Stimulated activated CD4-positive, alpha-beta T cell treated with anti-CD3 and anti-CD28 coated beads, TNF-alpha, amount 100 ng/mL, for 24 hours (primary cell): ENCODE data around the gene IKZF5.

ENCODE experiments used
- DNase-seq, 3 experiments: peaks; one replicate each; pipeline ENCODE4 v3.0.0-alpha.2; 2020; ENCODE audit warnings: low read depth in 3 of 3

IKZF5 gene, protein sequence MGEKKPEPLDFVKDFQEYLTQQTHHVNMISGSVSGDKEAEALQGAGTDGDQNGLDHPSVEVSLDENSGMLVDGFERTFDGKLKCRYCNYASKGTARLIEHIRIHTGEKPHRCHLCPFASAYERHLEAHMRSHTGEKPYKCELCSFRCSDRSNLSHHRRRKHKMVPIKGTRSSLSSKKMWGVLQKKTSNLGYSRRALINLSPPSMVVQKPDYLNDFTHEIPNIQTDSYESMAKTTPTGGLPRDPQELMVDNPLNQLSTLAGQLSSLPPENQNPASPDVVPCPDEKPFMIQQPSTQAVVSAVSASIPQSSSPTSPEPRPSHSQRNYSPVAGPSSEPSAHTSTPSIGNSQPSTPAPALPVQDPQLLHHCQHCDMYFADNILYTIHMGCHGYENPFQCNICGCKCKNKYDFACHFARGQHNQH

DNA sequence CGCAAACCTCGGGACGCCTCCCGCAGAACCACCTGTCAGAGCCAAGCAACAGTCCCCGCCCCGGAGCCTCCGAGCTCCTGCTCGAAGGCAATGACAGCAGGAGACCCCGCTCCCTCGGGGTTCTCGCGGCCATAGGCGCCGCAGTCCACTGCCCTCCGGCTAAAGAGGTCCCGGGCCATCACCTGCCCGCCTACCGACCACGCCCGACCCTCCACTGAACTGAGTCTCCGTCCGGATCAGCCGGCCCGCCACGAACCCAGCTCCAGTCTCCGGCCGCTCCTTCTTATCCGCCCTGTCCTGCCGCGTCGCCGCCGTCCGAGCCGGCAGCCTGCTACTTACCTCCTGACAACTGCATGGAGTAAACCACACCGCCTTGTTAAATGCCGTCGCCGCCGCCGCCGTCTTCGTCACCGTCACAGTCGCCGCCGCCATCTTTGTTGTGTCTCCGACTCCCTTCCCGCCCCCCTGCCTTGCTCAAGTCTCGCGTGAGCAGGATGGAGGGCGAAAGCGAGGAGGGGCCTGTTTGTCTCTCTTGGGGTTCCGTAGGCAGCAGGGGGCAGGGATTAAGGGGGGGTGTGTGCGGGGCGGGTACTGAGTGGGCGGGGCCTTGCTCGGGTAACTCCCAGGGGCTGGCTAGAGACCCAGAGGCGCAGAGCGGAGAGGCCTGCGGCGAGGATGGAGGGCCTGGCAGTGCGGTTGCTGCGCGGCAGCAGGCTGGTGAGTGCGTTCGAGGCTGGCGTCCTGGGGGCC is at the start of gene IKZF5, which contains the start of gene ACADSB:
IKZF5 (minus strand) TSS at position 441 of the 750 bp plus-strand sequence. CDS start 10,170 bp downstream, outside the sequence.
ACADSB (plus strand) TSS at position 652 of the 750 bp plus-strand sequence; CDS start at position 676, 24 bp downstream.
- peak; percentile 90 to 93 (median 92) for DNase-seq

DNA sequence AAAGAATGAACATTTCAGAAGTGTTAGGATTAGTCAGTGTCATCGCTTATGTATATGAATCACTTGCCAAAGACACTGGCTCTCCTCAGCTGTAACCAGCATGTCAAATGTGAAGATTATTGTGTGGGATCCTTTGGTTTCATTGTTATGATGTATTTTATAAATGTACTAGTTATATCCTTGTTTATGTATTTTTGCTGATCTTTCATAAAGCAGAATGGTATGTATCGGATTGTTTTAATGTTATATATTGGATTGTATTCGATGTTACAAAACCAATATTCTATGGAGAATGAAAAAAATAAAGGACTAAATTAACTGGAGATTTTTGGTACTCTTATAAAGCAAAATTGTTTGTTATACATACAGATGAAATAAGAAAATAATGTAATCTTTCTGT is 49.4 kb upstream of the IKZF5 start:
- no peak for DNase-seq

DNA sequence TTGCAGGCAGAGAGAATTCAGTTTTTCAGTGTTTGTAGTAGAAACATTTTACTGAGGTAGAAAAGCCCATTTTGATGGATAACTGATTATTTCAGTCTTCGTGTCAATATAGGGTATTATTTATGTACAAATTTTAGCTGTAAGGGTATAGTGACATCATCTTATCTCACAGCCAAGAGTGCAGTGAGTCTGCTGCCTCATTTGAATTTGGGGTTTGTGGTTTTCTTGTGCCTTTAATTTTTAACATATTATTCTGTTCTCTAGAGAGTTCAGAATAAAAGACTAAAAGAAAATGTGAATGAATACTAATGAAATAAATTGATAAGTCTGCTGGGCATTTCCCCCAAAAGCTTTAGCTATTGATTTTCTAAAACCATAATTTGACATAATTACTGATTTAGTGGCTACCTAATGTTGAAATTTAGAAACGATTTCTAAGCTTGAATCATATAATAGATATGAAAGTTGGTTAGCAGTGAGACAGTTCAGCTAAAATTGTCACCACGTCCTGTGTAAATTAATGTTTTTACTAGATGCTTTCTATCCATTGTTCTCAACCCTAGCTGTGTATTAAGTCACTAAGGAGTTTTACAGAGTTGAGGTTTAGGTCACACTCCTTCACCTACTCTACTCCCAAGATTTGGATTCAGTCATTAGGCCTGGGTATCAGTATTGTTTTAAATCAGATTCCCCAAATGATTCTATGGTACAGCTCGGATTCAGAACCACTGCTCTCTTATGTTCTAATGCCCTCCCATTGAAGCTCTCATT is 37.6 kb upstream of the IKZF5 start:
- no peak for DNase-seq

DNA sequence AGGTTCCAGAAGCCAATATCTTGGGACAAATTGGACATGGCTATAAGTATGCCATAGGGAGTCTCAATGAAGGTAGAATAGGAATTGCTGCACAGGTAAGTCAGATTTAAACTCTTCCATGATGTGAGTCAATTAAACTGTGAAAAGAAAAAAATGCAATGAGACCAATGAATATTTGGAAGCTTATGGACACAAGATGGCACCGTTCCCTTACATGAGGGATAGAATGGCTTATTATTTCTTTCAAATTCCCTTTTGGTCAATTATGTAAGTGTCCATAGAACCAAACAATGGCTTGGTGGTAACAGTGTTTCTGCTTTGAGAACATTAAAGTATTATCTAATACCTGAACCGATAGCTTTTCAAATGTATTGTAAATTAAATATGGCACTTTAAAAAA is 35.8 kb upstream of the IKZF5 start:
- DNase-seq: no peak

DNA sequence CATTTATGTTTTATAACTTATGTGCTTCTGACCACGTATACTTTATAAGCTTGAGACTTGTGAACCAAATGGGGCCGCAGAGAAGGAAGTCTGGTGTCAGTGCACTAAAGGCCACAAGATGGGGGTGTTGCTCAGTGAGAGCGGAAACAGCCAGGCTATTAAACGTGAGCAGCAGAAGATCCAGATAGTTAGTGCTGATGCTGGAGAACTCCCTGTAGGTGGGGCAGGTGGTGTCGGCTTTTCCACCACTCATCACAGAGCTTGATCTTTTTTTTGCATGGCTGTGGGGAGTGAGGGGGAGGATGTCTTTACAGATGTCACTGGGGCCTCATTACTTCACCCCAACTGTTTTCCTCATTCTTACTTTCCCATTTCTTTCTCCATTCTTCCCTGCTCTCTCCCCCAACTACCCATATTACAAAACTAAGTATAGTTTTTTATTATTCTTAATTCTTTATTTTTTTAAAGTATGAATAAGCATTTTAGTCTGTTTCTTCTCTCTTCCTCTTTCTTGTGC is 34.9 kb upstream of the IKZF5 start:
- peak; percentile 2 to 7 (median 3) for DNase-seq

DNA sequence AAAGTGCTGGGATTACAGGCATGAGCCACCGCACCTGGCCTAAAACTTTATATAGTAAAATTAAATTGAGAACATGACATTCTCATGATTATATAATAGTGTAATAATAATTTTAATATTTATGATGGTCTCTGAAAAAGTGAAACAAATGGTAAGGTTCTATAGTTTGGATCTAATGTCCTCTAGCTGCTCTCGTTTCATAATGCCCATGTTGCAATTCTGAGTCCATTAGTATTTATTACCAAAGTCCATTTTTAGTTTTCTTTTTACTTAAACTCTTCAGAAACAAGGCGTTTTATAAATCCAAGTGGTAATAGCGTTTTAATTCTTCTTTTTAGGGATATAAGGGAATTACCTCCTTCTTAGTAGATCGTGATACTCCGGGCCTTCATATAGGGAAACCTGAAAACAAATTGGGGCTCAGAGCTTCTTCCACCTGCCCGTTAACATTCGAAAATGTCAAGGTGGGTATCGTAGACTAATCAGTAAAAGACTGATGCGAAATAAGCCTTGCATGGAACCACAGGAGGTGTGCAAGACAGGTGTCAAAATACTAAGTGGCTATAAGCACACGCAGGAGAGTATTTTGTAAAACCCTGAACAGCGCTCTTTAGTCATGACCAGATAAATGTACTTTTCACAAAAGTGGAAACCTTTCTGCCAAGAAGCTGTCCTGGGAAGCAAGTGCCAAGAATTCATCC is 34.3 kb upstream of the IKZF5 start:
- DNase-seq: no peak

DNA sequence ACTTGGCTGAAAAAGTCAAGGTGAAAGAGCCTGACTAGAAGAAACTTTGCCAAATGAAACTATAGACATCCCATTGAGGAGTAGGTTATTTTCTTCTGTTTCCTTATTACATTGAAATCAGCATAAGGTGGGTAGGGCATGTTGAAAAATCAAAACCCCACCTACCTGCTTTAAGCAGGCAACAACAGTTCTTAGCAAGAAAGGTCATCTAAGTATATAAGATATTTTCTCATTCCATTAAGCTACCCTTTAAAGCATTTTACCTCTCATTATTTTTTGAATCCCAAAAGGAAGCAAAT is 31.0 kb upstream of the IKZF5 start:
- no peak for DNase-seq

DNA sequence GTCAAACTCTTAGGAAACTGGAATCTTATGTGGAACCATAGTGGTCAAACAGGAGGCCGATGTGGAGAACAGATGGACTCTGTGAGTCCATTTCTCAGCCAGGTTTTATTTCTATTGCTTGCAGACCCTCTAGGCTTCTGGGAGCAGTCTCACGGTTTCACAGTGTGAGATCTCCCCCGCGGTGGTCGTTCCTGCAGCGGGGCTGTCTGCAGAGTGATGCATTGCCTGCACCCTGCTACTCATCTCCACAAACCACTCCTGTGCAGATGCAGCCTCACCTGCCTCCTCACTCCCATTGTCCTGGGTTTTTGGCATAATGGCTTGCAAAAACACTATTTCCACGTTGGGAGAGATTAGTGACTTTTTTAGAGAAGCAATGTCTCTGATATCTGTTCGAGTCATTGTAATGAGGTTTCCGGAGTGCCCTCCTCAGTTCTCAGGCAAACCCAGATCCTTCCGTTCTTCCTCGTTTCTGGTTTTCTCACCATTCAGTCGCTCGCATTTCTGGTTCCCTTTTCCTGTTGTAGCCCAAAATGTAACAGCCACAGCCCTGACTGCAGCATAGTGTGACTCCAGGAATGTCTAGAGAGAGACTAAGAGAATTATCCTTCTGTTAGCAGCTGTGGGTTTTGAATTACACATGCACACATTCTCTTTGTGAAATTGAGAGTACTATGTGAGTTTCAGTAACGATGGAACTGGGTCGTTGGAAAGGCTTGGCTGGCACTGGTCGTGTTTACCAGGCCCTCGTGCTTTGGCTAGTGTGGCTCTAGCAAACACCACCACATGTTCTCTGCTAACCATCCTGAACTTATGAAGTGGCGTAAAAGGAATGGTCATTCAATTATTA is 30.4 kb upstream of the IKZF5 start:
- DNase-seq: no peak

DNA sequence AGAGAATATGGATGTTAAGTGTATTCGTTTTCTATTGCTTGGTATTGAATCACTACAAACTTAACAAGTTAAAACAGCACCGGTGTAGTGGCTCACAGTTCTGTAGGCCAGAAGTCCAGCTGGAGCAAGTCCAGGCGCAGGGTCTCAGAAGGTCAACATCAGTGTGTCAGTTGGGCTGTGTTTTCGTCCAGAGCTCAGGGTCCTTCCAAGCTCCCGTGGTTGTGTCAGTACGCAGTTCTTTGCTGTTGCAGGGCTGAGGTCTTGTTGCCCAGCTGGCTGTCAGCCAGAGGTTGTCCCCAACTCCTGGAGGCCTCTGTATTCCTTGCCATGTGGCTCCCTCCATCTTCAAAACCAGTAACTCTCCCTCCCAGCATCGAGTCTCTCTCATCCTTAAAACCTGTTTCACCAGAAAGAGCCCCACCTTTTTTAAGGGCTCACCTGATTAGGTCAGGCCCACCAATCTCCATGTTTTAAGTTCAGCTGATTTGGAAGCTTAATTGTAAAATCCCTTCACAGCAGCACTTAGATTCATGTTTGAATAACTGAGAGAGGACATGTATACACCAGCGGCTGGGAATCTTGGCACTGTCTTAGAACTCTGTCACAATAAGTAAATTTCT is 27.0 kb upstream of the IKZF5 start:
- no peak for DNase-seq

DNA sequence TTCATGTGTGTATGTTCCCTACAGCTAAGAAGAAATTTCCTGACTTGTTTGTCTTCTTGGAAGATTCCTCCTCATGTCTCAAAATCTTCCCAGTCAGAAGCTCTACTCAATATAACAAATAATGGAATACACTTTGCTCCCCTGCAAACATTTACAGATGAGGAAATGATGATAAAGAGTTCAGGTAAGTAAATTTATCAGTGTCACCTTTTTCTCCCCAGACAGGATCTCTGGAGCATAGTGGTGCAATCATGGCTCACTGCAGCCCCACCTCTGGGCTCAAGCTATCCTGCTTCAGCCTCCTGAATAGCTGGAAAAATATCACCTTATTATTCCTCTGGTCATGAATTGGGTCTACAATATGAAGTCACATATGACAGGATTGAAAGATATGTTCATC is 25.7 kb upstream of the IKZF5 start:
- no peak for DNase-seq

DNA sequence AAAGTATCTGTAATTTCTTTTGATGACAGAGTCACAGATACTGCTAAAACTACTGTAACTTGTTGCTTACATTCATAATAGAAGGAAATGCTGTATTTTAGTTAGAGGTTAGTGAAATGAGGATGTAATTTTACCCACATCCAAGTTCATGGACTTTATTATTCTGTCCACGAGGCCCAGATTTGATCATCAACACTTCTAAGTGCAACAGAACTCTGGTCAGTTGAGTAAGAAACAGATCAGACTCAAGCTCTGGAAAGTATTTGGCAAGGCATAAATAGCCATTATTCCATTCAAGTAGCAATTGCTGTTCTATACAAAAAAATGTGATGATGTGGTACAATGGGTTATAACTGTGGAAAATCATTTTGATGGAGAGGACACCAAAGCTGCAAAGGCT is 22.5 kb upstream of the IKZF5 start:
- no peak for DNase-seq

DNA sequence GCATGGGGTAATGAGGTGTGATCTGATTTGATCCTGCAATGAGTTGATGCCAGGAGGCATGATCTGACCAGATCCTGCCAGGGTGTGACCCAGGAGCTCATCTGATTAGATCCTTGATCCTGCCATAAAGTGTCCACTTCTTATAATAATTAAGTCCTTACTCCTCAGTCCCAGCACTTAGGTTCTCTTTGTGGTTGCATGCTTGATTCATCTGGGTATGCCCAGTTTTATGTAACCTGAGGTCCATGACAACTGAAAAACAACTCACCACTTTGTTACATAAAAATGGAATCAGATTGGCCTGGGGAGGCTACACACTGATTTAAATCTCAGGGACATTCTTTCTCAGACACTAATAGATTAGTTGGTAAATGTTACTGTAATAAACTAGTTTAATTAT is 19.3 kb upstream of the IKZF5 start:
- no peak for DNase-seq

DNA sequence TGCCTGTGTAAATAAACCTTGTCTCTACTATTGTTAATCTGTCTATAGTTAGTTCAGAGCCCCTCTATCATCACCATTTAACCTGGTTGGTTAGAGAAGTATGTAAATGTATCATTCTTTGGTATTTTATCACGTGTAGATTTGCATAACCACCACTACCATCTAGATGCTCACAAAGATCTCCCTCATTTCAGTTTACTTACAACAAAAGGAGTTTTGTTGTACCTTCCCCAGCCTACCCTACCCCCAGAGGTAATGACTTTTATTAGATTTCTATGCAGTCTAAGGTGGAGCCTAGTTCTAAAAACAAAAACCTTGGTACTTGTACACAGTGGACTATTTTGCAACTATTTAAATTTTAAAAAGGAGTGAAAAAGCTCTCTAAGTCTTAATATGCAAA is 17.7 kb upstream of the IKZF5 start:
- no peak for DNase-seq

DNA sequence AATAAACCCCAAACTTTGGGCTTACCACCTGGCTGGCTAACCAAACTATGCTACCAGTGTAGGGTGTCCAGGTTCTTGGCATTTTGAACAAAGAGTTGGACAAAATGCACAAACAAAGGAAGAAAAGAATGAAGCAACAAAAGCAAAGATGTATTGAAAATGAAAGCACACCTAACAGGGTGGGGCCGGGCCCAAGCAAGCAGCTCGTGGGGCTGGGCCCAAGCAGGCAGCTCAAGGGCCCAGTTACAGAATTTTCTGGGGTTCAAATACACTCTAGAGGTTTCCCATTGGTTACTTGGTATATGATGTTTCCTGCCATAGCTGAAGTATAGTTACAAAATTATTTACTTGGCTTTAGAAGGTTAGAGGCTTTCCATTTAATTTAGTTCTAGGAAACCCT is 15.9 kb upstream of the IKZF5 start:
- DNase-seq: no peak

DNA sequence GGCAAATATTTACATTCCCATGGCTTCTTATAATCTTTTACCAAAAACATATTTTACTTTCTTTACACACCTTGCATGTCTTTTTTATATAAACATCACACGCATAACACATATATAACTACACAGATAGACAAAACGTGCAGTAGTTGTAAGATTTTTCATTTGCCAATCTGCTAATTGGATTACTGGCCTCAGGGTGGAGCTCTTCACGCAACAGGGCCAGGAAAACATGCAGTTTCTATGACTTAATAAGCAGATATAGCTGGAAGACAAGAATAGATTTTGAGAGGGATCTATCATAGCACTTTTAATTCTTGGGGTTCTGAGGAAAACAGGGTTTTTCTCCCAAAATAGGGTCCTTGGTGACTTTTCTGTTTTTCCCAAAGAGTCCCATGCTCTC is 12.9 kb upstream of the IKZF5 start:
- no peak for DNase-seq

DNA sequence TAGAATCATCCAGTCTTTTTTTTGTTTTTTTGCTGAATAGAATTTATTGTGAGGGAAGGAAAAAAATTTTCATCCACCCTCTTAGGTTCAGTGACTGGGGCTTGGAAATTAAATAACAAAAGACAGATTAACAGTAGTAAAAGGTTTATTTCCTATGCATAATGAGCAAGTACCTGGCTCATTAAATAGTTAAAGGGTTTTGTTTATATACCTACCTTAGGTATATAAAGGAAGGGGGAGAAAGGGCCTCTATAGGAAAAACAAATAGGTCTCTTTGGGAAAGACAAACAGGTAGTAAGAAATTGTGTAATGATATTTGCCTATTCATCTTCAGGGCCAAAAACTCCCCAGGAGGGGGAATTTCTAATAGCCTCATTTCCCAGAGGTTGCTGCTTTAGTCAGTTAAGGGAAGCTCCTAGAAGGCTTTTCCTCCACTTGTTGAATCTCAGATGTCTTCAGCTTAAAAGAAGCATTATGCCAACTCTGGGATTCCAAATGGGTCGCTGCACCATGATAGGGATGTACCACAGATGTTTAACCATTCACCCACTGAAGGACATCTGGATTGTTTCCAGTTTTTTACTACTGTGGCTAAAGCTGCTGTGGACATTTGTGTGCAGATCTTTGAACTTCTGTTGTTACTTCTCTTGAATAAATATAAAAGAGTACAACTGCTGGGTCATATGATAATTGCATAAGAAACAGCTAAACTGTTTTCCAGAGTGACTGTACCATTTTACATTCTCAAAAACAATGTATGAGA is 11.5 kb upstream of the IKZF5 start:
- no peak for DNase-seq

DNA sequence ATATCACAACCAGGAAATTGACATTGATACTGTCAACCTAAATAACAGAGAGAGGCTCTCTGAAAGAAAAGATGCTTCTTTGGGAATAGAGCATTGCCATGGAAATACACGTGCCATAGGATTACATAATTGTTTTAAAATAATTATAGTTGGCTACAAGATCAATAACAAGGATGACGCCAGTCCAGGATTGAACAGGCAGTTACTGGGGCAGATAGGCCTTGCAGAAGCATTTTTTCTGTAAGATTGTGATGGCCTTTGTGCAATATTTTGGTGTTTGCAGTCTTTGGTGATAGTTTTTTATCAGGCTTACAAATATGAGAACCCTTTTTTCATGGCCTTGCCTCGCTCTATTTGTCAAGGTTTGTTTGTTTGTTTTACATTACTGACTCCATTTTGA is 10.7 kb upstream of the IKZF5 start:
- no peak for DNase-seq

DNA sequence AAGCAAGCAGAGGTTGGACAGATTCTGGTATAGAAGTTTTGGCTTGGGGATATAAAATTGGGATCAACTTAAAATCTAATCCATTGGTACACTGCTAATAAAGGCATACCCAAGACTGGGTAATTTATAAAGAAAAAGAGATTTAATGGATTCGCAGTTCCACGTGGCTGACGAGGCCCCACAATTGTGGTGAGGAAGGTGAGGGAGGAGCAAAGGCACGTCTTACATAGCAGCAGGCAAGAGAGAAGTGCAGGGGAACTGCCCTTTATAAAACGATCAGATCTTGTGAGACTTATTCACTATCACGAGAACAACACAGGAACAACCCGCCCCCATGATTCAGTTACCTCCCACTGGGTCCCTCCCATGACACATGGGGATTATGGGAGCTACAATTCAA is 9.9 kb upstream of the IKZF5 start:
- DNase-seq: no peak

DNA sequence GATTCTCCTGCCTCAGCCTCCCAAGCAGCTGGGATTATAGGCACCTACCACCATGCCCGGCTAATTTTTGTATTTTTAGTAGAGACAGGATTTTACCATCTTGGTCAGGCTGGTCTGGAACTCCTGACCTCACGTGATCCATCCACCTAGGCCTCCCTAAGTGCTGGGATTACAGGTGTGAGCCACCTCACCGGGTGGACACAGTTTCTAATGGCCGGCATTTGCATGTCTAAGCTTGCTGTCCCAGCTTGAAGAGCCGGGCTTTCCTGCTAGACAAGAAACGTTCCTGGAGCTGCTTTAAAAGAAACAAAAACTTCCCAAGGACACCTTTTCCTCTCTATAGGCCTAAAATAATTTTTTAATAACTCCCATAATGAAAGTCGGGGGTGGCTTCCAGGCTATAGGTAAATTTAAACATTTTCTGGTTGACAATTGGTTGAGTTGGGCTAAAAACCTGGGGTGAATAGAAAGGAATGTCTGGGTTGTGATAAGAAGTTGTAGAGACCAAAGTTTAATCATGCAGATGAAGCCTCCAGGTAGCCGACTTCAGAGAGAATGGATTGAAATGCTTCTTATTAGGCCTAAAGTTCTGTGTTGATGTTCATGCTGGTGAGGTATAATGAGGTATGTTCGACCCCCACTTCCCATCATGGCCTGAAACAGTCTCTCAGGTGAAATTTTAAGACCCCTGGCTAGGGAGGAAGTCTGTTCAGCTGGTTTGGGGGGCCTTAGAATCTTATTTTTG is 9.0 kb upstream of the IKZF5 start:
- no peak for DNase-seq
